Tibial artery (tissue), 4 donors: ENCODE data around the gene PDE5A.

ENCODE experiments used
- DNase-seq, 2 donors: peaks; one replicate each; pipeline ENCODE4 v3.0.0-alpha.2; 2019
- H3K27ac ChIP-seq, 2 donors: fragments of 200-600 bp; sonication (generic) in 1 of 2; 1 replicate in 1 of 2; 2 replicates in 1 of 2; pipeline ENCODE4 v1.5.1; 2018 to 2019; ENCODE audit warnings: mild to moderate bottlenecking in 1 of 2
- H3K27me3 ChIP-seq, 2 donors: fragments of 200-600 bp; sonication (generic) in 1 of 2; one replicate each; pipeline versions ENCODE4 v1.5.1 to v1.6.0; 2016 to 2019
- H3K36me3 ChIP-seq, 3 donors: fragments of 200-600 bp; sonication (generic) in 2 of 3; one replicate each; pipeline ENCODE4 v1.5.1; 2016 to 2019; ENCODE audit warnings: mild to moderate bottlenecking in 2 of 3
- H3K4me1 ChIP-seq, 4 donors: fragments of 200-600 bp; sonication (generic) in 2 of 4; 1 replicate in 3 of 4; 2 replicates in 1 of 4; pipeline ENCODE4 v1.5.1; 2016 to 2019
- H3K4me3 ChIP-seq, 2 donors: fragments of 200-600 bp; sonication (generic) in 1 of 2; 1 replicate in 1 of 2; 2 replicates in 1 of 2; pipeline ENCODE4 v1.5.1; 2018 to 2019; ENCODE audit warnings: mild to moderate bottlenecking in 2 of 2
- H3K9me3 ChIP-seq, 3 donors: fragments of 200-600 bp; sonication (generic) in 1 of 3; one replicate each; pipeline ENCODE4 v1.5.1; 2016 to 2019
- intact Hi-C: fragments of 100-400 bp; cut with DNase I; formaldehyde crosslinking; loops from one replicate; pipeline ENCODE4 v1.15.0; 2023; ENCODE audit warnings: low total_unique reads
- TF ChIP-seq, protein P1 (sequence below), 2 experiments: fragments of 200-600 bp in 1 of 2; fragments of 450-650 bp in 1 of 2; IDR thresholded peaks; one replicate each; pipeline ENCODE4 v1.5.1; 2017 to 2019; ENCODE audit warnings: antibody characterized with exemption in 2 of 2, mild to moderate bottlenecking in 1 of 2, moderate library complexity in 1 of 2

The PDE5A gene

DNA sequence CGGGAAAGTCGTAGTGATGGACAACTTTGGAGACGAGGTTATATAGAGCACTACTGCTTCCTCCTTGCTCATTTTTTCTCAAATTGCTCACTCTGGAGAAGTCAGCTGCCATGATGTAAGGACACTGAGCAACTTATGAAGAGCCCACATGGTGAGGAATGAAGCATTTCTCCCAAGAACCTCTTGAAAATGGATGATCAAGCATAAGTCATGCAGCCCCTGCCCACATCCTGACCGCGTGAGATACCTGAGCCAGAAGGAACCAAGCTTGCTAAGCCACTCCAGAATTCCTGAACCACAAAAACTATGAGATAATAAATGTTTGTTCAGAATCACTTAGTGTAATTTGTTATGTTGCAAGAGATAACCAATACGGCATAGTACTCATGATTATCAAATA is 42.8 kb downstream of the PDE5A start:
- intact Hi-C loops = no loop called here
- Histone ChIP-seq H3K27ac (no peak overlapping the region), H3K4me3 (no peak overlapping the region)

DNA sequence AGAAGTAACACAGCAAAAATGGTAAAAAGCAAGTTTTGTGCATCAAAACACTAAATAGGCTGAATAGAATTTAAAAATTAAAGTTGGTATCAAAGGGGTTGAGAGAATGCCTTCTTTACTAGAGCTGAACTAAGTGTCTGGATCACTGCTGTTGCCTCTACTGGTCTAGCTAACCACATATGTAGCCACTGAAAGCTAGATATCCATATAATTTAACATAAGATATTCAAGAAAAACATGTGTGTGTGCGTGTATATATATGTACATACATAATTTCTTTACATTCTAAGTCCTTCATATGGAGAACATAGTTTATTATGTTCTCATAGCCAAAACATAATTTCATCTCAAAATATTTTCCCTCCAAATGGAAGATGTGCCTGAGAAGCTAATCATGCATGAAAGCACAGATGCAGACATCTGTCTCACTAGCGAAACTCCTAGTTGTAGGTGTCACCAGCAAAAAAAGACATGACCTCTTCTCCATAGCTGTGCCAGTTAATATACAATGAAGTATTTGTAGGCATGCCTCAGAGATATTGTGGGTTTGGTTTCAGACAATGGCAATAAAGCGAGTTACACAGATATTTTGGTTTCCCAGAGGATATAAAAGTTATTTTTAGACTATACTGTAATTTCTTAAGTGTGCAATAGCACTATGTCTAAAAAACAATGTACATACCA is 47.3 kb downstream of the PDE5A start:
- Histone ChIP-seq H3K36me3 (peaks cover 0 to 14% (median 0%) of the 10 kb centered on the region in 3 donors), H3K4me3 (no peak overlapping the region), H3K9me3 (no peaks in the 10 kb centered on the region), H3K27me3 (no peaks in the 10 kb centered on the region), H3K27ac (no peak overlapping the region), H3K4me1 (peaks cover 0 to 22% (median 9%) of the 10 kb centered on the region in 4 donors)
- no peak for DNase-seq
- TF ChIP-seq, protein P1, sequence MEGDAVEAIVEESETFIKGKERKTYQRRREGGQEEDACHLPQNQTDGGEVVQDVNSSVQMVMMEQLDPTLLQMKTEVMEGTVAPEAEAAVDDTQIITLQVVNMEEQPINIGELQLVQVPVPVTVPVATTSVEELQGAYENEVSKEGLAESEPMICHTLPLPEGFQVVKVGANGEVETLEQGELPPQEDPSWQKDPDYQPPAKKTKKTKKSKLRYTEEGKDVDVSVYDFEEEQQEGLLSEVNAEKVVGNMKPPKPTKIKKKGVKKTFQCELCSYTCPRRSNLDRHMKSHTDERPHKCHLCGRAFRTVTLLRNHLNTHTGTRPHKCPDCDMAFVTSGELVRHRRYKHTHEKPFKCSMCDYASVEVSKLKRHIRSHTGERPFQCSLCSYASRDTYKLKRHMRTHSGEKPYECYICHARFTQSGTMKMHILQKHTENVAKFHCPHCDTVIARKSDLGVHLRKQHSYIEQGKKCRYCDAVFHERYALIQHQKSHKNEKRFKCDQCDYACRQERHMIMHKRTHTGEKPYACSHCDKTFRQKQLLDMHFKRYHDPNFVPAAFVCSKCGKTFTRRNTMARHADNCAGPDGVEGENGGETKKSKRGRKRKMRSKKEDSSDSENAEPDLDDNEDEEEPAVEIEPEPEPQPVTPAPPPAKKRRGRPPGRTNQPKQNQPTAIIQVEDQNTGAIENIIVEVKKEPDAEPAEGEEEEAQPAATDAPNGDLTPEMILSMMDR (IDR thresholded peaks at IDR 0.05) = no peak
- intact Hi-C loops = no loop called here

More for the DNA sequence above, 42.8 kb downstream of the PDE5A start:
- Histone ChIP-seq H3K27me3 (no peaks in the 10 kb centered on the region), H3K9me3 (no peaks in the 10 kb centered on the region), H3K36me3 (peaks cover 0 to 14% (median 0%) of the 10 kb centered on the region in 3 donors), H3K4me1 (peaks cover 0 to 46% (median 7%) of the 10 kb centered on the region in 4 donors)
- no peak for DNase-seq
- TF ChIP-seq, protein P1 (IDR thresholded peaks at IDR 0.05) = no peak

DNA sequence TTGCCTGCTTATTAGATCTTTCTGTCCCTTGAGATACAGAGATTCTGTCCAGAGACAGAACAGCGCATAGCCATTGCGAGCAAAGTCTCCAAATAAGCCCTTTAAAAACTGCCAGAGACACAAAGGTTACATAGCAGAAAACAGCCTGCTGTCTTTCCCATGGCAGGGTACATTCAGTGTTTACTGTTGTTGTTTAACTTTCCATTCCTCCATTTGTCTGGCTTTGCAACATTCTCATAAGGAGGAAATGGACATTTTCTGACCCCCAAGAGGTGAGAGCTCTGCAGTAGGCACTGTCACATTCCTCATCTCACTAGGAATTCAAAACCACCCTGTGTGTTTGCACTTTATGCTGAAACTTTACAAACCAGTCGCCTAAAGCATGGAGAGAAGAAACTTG is 48.3 kb downstream of the PDE5A start:
- no peak overlapping the region for H3K4me3 ChIP-seq
- H3K27ac ChIP-seq = peak overlapping the region in 1 of 2 donors; percentile 1
- DNase-seq = no peak
- H3K27me3 ChIP-seq = no peaks in the 10 kb centered on the region
- TF ChIP-seq, protein P1 (IDR thresholded peaks at IDR 0.05) = no peak
- H3K36me3 ChIP-seq = peaks cover 0 to 14% (median 0%) of the 10 kb centered on the region in 3 donors
- intact Hi-C loops = no loop called here
- no peaks in the 10 kb centered on the region for H3K9me3 ChIP-seq
- H3K4me1 ChIP-seq = peaks cover 0 to 22% (median 9%) of the 10 kb centered on the region in 4 donors

DNA sequence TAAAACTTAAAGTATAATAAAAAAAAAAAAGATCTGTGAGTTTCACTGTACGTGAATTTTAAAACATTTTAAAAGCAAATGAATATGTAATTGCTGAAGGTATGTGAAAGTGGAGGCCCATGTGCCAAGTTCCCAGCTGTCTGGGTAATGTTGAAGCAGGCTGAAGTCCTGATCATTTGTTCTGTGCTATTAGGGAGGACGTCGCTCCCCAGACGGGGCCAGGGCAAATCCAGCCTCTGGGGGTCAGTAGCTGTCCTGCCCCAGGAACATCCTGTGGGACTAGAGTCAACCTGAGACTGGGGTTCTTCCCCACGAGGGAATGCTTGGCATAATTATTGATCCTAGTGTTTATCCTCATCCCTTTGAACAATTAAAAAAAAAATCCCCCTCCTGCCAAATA is 48.8 kb downstream of the PDE5A start:
- Histone ChIP-seq H3K27ac (peak overlapping the region in 1 of 2 donors; percentile 1), H3K4me3 (no peak overlapping the region), H3K36me3 (peaks cover 0 to 14% (median 0%) of the 10 kb centered on the region in 3 donors), H3K9me3 (no peaks in the 10 kb centered on the region), H3K27me3 (no peaks in the 10 kb centered on the region), H3K4me1 (peaks cover 0 to 22% (median 9%) of the 10 kb centered on the region in 4 donors)
- intact Hi-C loops = no loop called here
- no peak for DNase-seq
- TF ChIP-seq, protein P1 (IDR thresholded peaks at IDR 0.05) = no peak

DNA sequence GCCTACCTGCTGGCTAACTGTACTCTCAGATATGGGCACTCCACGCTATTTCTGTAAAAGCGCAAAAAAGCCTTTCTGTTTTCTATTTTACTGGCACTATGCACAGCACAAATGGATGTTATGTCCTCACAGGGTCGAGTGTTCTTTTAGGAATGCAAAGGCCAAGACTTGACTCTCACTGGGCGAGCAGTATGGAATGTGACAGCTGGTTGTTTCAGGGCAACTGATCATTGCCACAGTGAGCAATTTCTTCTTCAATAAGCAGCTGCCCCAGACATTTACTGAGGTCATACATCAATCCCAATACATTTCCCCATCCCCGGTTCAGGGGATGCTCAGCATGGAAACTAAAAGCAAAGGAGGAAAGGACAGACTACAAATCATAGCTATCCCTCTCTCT is 58.2 kb downstream of the PDE5A start:
- Histone ChIP-seq H3K4me3 (no peak overlapping the region), H3K4me1 (peaks cover 0 to 58% (median 16%) of the 10 kb centered on the region in 4 donors), H3K36me3 (peaks cover 0 to 9% (median 9%) of the 10 kb centered on the region in 3 donors), H3K9me3 (no peaks in the 10 kb centered on the region), H3K27me3 (no peaks in the 10 kb centered on the region), H3K27ac (peak overlapping the region; percentile 33 to 43)
- TF ChIP-seq, protein P1 (IDR thresholded peaks at IDR 0.05) = no peak
- intact Hi-C loops = no loop called here
- no peak for DNase-seq
